ENCODE data around the gene PODN.

DNA sequence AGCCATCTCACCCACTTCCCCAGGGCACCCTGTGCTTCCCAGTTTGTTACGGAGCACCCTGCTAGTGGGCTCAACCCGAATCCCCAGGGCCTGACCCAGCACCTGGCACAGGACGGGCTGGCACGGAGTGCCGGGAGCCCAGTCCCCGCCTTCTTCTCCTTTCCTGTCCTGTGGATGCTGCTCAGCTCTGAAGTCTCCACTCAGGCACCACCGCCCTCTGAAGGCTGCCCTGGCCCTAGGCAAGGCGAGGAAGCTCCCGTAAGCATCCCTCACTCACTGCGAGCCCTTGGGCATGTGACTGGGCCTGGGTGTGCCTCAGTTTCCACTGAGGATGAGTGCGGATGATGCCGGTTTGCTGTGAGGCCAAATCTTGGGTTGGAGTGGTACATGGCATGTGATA, 58.6 kb downstream of the PODN start:
- TF ChIP-seq, protein P1, sequence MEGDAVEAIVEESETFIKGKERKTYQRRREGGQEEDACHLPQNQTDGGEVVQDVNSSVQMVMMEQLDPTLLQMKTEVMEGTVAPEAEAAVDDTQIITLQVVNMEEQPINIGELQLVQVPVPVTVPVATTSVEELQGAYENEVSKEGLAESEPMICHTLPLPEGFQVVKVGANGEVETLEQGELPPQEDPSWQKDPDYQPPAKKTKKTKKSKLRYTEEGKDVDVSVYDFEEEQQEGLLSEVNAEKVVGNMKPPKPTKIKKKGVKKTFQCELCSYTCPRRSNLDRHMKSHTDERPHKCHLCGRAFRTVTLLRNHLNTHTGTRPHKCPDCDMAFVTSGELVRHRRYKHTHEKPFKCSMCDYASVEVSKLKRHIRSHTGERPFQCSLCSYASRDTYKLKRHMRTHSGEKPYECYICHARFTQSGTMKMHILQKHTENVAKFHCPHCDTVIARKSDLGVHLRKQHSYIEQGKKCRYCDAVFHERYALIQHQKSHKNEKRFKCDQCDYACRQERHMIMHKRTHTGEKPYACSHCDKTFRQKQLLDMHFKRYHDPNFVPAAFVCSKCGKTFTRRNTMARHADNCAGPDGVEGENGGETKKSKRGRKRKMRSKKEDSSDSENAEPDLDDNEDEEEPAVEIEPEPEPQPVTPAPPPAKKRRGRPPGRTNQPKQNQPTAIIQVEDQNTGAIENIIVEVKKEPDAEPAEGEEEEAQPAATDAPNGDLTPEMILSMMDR (IDR thresholded peaks at IDR 0.05): no peak
- TF ChIP-seq POLR2A (IDR thresholded peaks at IDR 0.05): no peak
